ENCODE measurements around the gene TECPR1.

TECPR1 gene

GRCh38 chr7:98189559-98189958, 62.5 kb downstream of the TECPR1 start:
- no peak for DNase-seq (ENCODE audit: low spot score)

GRCh38 chr7:98187138-98187502, 64.9 kb downstream of the TECPR1 start:
- DNase-seq (ENCODE audit: low spot score) = no peak

GRCh38 chr7:98186452-98187137, 65.4 kb downstream of the TECPR1 start:
- DNase-seq (ENCODE audit: low spot score) = peak; percentile 13

- DNase-seq (ENCODE audit: low spot score) = no peak
Observed at GRCh38 chr7:98185101-98185500, 66.9 kb downstream of the TECPR1 start.

GRCh38 chr7:98180751-98181150, 71.3 kb downstream of the TECPR1 start:
- DNase-seq (ENCODE audit: low spot score) = no peak

- no peak for DNase-seq (ENCODE audit: low spot score)
Observed at GRCh38 chr7:98178762-98179490, 73.1 kb downstream of the TECPR1 start.

- no peak for DNase-seq (ENCODE audit: low spot score)
Observed at GRCh38 chr7:98178321-98178720, 73.7 kb downstream of the TECPR1 start.

GRCh38 chr7:98177553-98177952, 74.5 kb downstream of the TECPR1 start:
- no peak for DNase-seq (ENCODE audit: low spot score)

GRCh38 chr7:98175260-98175940, 76.6 kb downstream of the TECPR1 start:
- DNase-seq (ENCODE audit: low spot score) = no peak

- DNase-seq (ENCODE audit: low spot score) = no peak
Observed at GRCh38 chr7:98174334-98175259, 77.4 kb downstream of the TECPR1 start.

GRCh38 chr7:98171449-98171848, 80.6 kb downstream of the TECPR1 start:
- DNase-seq (ENCODE audit: low spot score) = no peak

GRCh38 chr7:98170966-98171365, 81.1 kb downstream of the TECPR1 start:
- no peak for DNase-seq (ENCODE audit: low spot score)

- no peak for DNase-seq (ENCODE audit: low spot score)
Observed at GRCh38 chr7:98168904-98169621, 83.0 kb downstream of the TECPR1 start.

- peak; percentile 80 for DNase-seq (ENCODE audit: low spot score)
Observed at GRCh38 chr7:98168181-98168903, 83.7 kb downstream of the TECPR1 start.

GRCh38 chr7:98167653-98168052, 84.4 kb downstream of the TECPR1 start:
- no peak for DNase-seq (ENCODE audit: low spot score)

- DNase-seq (ENCODE audit: low spot score) = no peak
Observed at GRCh38 chr7:98166668-98166970, 85.4 kb downstream of the TECPR1 start.

- peak; percentile 69 for DNase-seq (ENCODE audit: low spot score)
Observed at GRCh38 chr7:98165827-98166667, 86.0 kb downstream of the TECPR1 start.

All from kidney tubule cell (primary cell).